Breast epithelium (tissue), 3 donors: Measurements from ENCODE around the gene ERFL.

Experiments
- CTCF ChIP-seq, 3 donors: fragments of 450-650 bp; IDR thresholded peaks; one replicate each; pipeline ENCODE4 v1.5.1; 2016 to 2017; ENCODE audit warnings: antibody characterized with exemption in 3 of 3, mild to moderate bottlenecking in 3 of 3, moderate library complexity in 3 of 3
- POLR2AphosphoS5 ChIP-seq, 3 donors: sonication (generic); formaldehyde crosslinking; IDR thresholded peaks; one replicate each; pipeline ENCODE4 v1.6.1; 2017; ENCODE audit warnings: antibody characterized with exemption in 3 of 3

DNA sequence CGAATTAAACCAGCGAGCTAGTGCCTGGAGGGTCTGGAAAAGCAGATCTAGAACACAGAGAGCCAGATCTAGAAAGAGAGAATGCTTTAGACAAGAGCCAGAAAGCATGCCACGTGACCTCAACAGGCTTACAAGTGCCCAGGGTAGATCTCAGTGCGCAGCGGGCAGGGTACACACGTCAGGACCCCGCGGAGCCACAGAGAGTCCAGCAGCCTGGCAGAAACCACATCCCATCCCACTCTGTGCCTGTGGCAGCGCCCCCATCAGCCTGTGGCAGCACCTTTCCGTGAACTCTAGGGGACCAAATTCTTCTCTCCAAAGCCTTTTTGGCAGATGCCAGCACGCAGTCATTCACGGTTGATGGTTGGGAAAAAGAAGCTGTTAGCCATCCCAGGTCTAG, 39.3 kb downstream of the ERFL start:
- TF ChIP-seq CTCF (IDR thresholded peaks at IDR 0.05), result no peak
- TF ChIP-seq POLR2AphosphoS5 (IDR thresholded peaks at IDR 0.05), result no peak
